Stimulated activated CD4-positive, alpha-beta T cell treated with anti-CD3 and anti-CD28 coated beads, Interleukin-12 subunit alpha, Interleukin-12 subunit beta, amount 100 ng/mL, for 48 hours (primary cell): ENCODE results near the gene SHISA7.

Experiments
- DNase-seq, 3 donors: peaks; one replicate each; pipeline ENCODE4 v3.0.0-alpha.2; 2020; ENCODE audit warnings: low read depth in 2 of 3, low spot score in 1 of 3

The SHISA7 gene

DNA sequence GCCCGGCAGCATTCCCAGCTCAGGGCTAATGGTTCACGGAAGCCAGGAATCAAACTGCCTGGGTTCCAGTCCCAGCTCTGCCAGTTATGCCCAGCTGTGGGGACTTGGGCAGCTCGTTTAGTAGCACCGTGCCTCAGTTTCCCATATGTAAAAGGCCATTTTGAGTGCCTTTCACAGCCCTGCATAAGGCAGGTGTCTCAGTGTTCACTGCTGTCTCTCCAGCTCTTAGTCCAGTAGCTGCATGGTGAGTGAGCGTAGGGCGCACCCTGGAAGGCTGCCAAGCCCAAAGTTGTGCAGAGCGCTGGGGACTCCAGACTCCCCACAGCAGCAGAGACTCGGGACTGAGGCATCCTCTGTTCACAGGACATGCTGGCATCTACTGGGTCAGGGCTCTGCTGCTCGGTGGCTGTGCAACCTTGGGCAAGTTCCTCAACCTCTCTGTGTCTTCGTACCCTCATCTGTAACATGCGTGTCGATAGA, 51.9 kb downstream of the SHISA7 start:
- no peak for DNase-seq

DNA sequence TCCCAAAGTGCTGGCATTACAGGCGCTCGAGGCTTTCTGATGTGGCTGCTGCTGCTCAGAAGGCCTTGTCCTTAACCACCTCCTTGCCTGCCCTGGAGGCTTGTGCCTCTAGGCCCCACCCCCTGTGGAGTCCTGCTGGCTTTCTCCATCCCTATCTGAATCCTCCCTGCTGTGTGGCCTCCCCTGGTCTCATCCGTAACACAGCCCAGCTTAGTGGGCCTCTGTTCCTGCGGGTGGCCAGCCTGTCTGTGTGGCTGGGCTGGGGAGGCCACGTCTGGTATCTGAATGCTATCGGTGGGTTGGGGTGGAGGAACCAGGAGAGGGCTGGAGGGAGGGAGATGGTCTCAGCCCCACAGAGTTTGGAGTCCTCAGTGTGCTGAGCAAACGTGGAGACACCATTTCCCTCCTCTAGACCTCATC, 52.6 kb downstream of the SHISA7 start:
- DNase-seq: no peak

DNA sequence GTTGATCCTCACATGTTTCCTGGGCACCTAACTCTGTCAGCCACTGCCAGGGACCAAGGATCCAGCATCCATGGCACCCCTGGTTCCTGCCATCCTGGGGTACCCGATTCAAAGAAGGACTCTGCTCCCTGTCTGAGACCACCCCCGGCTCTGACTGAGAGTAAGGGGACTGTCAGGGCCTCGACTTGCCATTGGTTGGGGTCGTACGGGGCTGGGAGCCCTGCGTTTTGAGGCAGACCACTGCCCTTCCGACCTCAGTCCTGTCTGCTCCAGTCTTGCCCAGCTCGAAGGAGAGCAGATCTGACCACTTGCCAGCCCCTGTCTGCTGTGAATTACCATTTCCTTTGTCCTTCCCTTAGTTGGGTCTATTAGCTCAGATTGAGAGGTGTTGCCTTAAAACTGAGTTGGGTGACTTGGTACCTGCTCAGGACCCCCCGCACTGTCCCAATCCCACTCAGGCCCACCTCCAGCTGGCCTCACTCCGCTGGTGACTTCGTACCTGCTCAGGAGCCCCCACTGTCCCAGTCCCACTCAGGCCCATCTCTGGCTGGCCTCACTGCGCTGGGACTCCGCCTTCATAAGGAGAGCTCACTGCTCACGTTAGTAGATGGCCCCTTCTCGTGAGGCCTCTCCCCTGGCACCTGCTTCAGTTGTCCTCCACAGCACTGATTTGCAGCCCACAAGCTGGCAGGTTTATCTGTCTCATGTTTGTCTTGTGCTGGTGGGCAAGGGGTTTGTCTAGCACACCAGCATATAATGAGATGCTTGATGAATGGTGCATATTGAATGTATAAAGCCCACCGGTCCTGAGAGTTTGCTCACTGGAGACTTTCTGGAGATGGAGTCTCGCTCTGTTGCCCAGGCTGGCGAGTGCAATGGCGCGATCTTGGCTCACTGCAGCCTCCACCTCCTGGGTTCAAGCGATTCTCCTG, 53.4 kb downstream of the SHISA7 start:
- DNase-seq: no peak

DNA sequence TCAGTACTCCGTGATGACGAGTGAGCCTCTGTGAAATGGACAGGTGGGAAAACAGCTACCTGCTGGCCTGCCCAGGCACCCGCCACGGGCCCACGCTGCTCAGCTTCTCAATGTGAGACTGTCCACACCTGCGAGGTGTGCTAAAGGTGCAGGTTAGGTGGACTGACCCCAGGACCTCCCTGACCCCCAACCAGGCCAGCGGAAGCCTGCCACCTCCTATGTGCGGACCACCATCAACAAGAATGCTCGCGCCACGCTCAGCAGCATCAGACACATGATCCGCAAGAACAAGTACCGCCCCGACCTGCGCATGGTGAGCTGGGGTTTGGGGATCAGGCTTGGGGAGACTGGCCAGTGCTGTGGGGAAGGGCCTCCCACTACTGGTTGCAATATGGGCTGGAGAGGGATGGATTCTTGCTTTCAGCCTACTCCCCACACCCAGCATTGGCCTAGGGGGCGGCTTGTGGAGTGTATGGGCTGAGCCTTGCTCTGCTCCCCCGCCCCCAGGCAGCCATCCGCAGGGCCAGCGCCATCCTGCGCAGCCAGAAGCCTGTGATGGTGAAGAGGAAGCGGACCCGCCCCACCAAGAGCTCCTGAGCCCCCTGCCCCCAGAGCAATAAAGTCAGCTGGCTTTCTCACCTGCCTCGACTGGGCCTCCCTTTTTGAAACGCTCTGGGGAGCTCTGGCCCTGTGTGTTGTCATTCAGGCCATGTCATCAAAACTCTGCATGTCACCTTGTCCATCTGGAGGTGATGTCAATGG, 55.2 kb downstream of the SHISA7 start:
- no peak for DNase-seq

DNA sequence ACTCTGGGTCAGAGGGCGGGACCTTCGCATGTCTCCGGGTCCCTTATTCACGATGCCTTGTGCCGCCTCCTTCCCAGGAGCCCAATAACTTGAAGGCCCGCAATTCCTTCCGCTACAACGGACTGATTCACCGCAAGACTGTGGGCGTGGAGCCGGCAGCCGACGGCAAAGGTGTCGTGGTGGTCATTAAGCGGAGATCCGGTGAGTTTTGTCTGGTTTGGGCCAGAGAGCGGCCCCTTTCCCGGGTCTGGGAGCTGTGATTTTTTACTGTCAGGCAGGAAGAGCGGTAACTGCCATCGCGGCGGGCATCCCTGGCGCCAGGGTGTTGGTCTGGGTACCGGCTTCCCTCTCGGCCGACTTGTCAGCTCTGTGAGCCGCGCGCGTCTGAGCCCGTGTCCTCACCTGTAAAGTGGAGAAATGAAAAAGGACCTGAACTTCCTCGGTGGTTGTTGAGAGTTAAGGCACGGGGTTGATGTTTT, 56.6 kb downstream of the SHISA7 start:
- no peak for DNase-seq

DNA sequence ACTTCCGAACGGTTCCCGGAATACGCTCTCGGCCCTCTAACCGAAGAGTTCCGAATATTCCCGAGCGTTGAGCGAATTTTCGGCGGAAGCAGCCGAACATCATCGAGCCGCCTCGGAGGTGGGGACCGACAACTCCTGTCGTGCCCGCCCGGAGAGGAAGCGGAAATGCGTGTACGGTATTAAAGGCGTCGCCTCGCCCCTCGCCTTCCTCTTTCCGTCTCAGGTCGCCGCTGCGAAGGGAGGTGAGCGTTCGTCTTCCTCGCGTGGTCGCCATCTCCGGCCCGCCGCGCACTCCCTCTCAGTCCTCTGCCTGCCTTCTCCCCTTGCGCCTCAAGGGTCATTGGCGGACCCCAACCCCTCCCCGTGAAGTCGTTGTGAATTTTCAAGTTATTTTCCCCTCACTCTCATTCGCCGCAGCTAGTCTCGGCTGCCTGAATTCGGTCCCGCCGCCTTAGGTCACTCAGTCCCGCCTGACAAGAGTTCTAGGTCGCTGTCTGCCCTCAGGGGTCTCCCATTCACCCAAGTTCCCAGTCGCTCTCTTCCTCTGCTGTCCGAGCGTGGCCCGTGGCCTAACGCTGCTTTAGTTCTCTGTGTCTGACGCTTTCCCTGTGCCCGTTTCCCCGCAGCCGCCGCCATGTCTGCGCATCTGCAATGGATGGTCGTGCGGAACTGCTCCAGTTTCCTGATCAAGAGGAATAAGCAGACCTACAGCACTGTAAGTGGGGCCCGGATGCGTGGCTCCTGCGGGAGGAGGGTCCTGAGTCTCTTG, 57.2 kb downstream of the SHISA7 start, which contains the start of gene RPL28:
TSS of gene RPL28 (plus strand) at position 209 of the 769 bp plus-strand sequence. CDS start at position 635, 426 bp downstream.
- DNase-seq: peak; percentile 96 to 100 (median 98)

DNA sequence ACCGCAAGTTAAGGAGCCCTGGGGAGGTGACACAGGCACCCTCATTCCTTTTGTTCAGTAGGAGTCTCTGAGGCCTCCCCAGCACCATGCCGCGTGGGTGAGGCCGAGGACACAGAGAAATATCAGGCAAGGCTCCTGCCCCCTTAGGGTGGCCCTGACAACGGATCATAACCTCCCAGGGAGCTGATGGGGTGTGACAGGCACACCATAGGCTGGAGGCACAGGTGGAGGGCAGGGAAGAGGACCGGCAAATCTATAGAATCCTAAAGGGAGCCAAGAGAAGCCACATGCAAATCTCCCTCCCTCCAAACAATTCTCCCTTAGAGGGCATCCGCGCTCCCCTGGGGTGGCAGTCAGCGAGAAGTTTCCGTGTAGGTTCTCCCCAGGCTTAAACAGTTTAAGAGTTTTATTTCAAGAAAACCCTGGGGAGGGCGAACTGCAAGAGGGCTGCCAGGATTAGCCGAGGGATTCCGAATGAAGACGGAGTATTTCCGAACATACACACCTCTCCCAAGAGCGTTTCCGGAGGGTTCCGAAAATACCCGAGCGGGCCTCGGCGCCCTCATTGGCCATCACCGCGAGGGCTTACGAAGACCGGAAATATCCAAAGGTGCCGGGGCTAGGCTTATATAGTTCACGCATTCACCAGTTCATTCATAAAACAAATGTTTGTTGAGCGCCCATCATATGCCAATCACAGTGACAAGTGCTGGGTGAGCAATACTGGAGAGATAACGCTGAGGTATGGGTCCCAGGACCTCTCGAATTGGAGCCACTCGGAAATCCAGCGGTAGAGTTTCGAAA, 58.0 kb downstream of the SHISA7 start:
- peak; percentile 92 to 96 (median 93) for DNase-seq

DNA sequence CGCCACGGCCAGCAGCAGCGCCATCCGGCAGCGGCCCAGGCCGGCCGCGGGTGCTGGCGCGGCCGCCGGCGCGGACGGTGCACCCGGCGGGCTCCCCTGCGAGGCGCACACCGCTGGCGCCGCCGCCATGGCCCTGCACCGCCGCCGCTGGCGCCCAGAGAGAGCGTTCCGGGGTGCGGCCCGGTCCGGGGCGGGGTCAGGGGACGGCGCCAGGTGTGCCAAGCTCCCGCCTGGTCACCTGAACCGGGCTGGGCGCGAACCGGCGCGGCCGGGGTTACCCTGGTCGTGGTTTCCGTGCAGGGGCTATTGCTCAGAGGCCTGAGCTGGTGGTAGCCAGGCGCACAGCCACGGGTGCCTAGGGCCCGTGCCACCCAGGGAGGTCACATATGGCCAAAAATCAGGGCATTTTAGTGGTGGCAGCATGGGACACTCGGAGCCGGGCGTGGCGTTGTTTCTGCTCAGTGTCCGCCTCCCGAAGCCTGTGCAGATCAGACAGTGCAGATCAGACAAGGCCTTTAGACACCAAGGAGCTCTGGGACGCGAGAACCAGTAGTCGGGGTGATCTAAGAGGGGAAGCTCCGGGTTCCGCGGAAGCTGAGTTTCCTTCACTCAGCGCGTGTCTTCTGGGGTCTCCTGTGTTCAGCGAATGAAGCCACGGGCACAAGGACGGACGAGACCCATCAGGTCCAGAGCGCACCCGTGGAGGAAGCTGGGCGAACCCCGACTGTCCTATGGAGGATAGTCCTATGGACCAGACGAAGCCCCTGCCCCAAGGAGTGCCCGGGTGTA, 58.8 kb downstream of the SHISA7 start, which contains the start of gene TMEM238:
TSS of gene TMEM238 (minus strand) at position 162 of the 789 bp plus-strand sequence. CDS start at position 129, 33 bp downstream.
- DNase-seq: peak in 1 of 3 donors; percentile 38

DNA sequence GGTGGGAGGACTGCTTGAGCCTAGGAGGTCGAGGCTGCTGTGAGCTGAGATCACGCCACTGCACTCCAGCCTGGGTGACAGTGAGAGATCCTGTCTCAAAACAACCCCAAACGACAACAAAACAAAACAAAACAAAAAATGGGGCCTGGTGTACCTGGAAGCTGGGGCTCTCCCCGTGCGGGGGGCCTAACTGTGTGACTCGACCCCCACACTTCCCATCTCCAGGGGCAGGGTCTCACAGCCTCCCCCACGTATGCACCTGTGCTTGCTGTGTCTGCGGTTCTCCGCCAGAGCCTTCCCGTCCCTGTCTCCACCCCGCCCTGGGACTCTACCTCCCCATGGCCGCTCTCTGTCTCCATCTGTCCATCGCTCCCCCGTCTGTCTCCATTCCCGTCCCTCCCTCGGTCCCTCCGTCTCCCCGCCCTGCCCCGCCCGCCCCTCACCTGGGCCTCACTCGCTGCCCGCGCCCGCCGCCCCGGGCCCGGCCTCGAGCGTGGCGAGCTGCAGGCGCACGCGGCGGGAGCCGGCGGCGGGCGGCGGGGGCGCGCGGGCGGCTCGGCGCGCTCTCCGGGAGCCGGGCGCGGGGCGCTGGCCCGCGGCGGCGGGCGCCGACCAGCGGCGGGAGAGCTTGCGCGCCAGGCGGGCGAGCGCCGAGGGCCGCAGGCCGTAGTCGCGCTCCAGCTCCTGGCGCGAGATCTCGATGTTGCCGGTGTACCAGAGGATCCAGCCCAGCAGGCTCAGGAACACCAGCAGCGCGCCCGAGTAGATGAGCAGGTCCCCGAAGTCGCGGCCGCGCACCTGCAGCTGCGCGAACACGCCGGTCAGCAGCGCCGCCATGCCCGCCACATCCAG, 59.6 kb downstream of the SHISA7 start:
- peak in 1 of 3 donors; percentile 38 for DNase-seq

DNA sequence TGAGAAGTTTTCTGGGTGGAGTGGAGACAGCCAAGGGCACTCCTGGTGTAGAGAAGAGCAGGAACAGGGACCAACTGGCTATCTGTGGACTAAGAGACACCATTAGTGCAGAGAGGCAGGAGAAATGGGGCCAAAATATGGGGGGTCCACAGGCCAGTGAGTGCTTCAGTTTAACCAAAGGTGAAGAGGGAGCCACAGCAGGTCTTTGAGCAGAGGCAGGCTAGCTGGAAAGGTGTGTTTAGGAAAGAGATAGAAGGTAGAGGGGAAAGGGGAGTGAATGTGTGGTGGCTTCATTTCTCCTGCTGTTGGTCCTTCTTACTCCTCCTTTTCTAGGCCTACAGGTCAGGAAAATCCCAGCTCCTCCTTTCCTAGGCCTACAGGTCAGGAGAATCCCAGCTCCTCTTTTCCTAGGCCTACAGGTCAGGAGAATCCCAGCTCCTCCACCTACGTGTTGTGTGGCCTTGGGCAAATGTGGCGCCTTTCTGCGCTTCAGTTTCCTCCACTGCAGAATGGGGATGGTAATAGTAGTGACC, 60.5 kb downstream of the SHISA7 start:
- DNase-seq: no peak

DNA sequence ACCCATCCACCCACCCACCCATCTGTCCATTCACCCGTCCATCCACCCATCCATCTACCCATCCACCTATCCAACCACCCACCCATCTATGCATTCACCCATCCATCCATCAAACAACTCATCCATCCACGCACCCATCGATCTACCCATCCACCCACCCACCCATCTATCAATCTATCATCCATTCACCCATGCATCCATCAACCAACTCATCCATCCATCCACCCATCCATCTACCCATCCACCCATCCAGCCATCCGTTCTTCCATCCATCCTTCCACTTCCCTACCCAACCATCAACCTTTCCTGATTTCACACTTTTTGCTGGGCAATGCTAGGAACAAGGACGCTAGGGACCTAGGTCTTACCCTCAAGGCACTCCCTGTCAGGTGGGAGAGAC, 61.1 kb downstream of the SHISA7 start:
- no peak for DNase-seq

DNA sequence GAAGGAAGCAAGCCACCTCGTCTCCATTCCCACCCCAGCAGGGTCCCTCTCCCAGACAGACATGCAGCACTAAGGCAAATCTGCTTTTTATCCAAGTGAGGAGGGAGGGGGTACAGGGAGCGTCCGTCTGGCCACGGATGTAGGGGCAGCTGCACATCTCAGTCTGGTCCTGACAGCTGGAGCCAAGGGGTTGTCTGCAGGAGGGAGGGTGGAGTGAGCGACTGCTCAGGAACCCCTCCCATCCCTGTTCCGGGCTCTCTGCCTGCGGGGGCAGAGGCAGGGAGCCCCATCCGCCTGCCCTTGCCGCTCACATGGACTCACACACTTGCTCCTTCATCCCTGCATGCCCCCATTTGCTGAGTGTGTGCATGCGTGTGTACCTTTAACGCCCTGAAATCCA, 63.9 kb downstream of the SHISA7 start:
- no peak for DNase-seq
